Neuronal stem cell (in vitro differentiated cells): ENCODE measurements around the gene BCL7B.

Experiments used
- DNase-seq: peaks from one replicate; pipeline ENCODE4 v3.0.0-alpha.2; 2013; ENCODE audit warnings: low spot score
- H2AFZ ChIP-seq: one replicate; pipeline ENCODE4 v1.6.1; 2013; ENCODE audit warnings: mild to moderate bottlenecking, low read length, inconsistent platforms
- H2AK5ac ChIP-seq: 2 replicates; pipeline ENCODE4 v1.6.1; 2013; ENCODE audit warnings: low read depth, mild to moderate bottlenecking, inconsistent platforms, low read length, moderate library complexity, mixed read lengths
- H2BK120ac ChIP-seq: 2 replicates; pipeline ENCODE4 v1.6.1; 2013; ENCODE audit warnings: low read depth, mild to moderate bottlenecking, inconsistent platforms, low read length, moderate library complexity, mixed read lengths
- H2BK12ac ChIP-seq: one replicate; pipeline ENCODE4 v1.6.1; 2013; ENCODE audit warnings: low read length, inconsistent platforms
- H2BK15ac ChIP-seq: 2 replicates; pipeline ENCODE4 v1.6.1; 2013; ENCODE audit warnings: mild to moderate bottlenecking, low read length, inconsistent platforms, mixed read lengths
- H2BK5ac ChIP-seq: one replicate; pipeline ENCODE4 v1.6.1; 2013; ENCODE audit warnings: inconsistent platforms, mild to moderate bottlenecking, low read length, moderate library complexity
- H3K14ac ChIP-seq: one replicate; pipeline ENCODE4 v1.6.1; 2013; ENCODE audit warnings: low read length, inconsistent platforms
- H3K18ac ChIP-seq: 2 replicates; pipeline ENCODE4 v1.6.1; 2013; ENCODE audit warnings: low read length, inconsistent platforms
- H3K23ac ChIP-seq: 2 replicates; pipeline ENCODE4 v1.6.1; 2013; ENCODE audit warnings: low read depth, mild to moderate bottlenecking, mixed read lengths, low read length, inconsistent platforms; ENCODE audit not compliant: poor library complexity
- H3K27ac ChIP-seq: replicated peaks from 3 replicates; pipeline ENCODE4 v1.5.1; 2013; ENCODE audit warnings: low read length, inconsistent platforms
- H3K27me3 ChIP-seq, 3 experiments: 2 replicates each; pipeline ENCODE4 v1.6.1; 2013; ENCODE audit warnings: low read length in 3 of 3, mild to moderate bottlenecking in 2 of 3, inconsistent platforms in 1 of 3, low read depth in 1 of 3, mixed read lengths in 1 of 3, moderate library complexity in 1 of 3; ENCODE audit not compliant: control insufficient read depth in 3 of 3, insufficient read depth in 3 of 3
- H3K36me3 ChIP-seq, 2 donors: replicated peaks in 1 of 2; 2 replicates each; pipeline ENCODE4 v1.6.1; 2013; ENCODE audit warnings: low read length in 2 of 2; ENCODE audit not compliant: control insufficient read depth in 2 of 2, insufficient read depth in 2 of 2
- H3K4ac ChIP-seq: 2 replicates; pipeline ENCODE4 v1.6.1; 2013; ENCODE audit warnings: inconsistent platforms, mild to moderate bottlenecking, low read length, moderate library complexity
- H3K4me1 ChIP-seq, 2 donors: 1 replicate in 1 of 2; 2 replicates in 1 of 2; pipeline ENCODE4 v1.6.1; 2013; ENCODE audit warnings: low read length in 2 of 2, low read depth in 1 of 2; ENCODE audit not compliant: control insufficient read depth in 2 of 2, insufficient read depth in 1 of 2
- H3K4me2 ChIP-seq: one replicate; pipeline ENCODE4 v1.6.1; 2013; ENCODE audit warnings: mild to moderate bottlenecking, low read length, inconsistent platforms; ENCODE audit not compliant: insufficient read depth, poor library complexity, severe bottlenecking
- H3K4me3 ChIP-seq, 2 donors: 2 replicates each; pipeline ENCODE4 v1.5.1; 2013; ENCODE audit warnings: low read length in 2 of 2, mild to moderate bottlenecking in 2 of 2, inconsistent platforms in 1 of 2, moderate library complexity in 1 of 2
- H3K79me1 ChIP-seq: one replicate; pipeline ENCODE4 v1.6.1; 2013; ENCODE audit warnings: low read depth, mild to moderate bottlenecking, inconsistent platforms, low read length, moderate library complexity
- H3K9ac ChIP-seq: one replicate; pipeline ENCODE4 v1.6.1; 2013; ENCODE audit warnings: mild to moderate bottlenecking, low read depth, low read length, inconsistent platforms; ENCODE audit not compliant: poor library complexity
- H3K9me3 ChIP-seq, 2 donors: replicated peaks in 1 of 2; 2 replicates each; pipeline versions ENCODE3 to v1.6.1; 2013; ENCODE audit warnings: low read length in 2 of 2, mild to moderate bottlenecking in 2 of 2, inconsistent platforms in 1 of 2, low read depth in 1 of 2, mixed read lengths in 1 of 2, moderate library complexity in 1 of 2; ENCODE audit not compliant: control insufficient read depth in 2 of 2, insufficient read depth in 1 of 2
- H4K8ac ChIP-seq: one replicate; pipeline ENCODE4 v1.6.1; 2013; ENCODE audit warnings: low read depth, mild to moderate bottlenecking, inconsistent platforms, low read length, moderate library complexity
- H4K91ac ChIP-seq: one replicate; pipeline ENCODE4 v1.6.1; 2013; ENCODE audit warnings: low read length, low read depth, mild to moderate bottlenecking, inconsistent platforms; ENCODE audit not compliant: poor library complexity
- WGBS, 2 donors: extraction: QIAGEN DNeasy Blood & Tissue Kit; methylation state at CpG; one replicate each; pipeline ENCODE4 v1.1.7; 2013; ENCODE audit warnings: missing lambda C conversion rate in 2 of 2, mixed read lengths in 1 of 2; ENCODE audit not compliant: insufficient read length in 2 of 2, insufficient replicate concordance in 1 of 2; ENCODE audit errors: extremely low coverage in 2 of 2; 5-methylcytosine and 5-hydroxymethylcytosine counted together

Gene BCL7B

DNA sequence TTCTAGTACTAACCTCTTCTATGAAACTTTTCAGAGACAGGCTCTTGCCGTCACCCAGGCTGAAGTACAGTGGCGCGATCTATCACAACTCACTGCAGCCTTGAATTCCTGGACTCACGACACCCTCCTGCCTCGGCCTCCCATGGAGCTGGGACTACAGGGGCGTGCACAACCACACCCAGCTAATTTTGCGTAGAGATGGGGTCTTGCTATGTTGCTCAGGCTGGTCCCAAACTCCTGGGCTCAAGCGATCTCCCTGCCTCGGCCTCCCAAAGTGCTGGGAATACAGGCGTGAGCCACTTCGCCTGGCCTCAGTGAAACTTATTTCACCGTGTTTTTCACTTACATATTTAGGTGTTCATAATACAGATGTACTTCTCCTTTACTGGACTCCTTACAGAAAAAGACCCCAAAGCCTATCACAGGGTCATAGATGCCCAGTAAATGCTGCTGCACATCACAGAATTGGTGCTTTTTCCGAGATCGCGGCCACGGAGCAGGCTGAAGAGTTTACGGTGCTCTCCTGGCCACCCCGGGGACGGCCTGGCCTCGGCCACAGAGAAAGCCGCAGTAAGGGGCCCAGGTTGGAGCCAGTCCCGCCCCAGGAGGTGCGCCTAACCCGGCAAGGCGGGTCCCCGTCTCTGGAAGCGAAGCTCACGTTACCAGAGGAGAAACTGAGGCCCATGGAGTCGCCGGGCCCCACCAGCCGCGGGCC lies 20.3 kb upstream of the BCL7B start:
- Histone ChIP-seq H3K4me3 (peak overlapping the region; percentile 69 to 97), H3K9me3 (no peaks in the 10 kb centered on the region), H3K9ac (peak overlapping the region; percentile 98), H3K27ac (peak overlapping the region; percentile 72), H2BK5ac (peak overlapping the region; percentile 93), H2BK15ac (peak overlapping the region; percentile 78), H2BK12ac (no peak overlapping the region), H3K4me1 (peaks cover 12 to 13% of the 10 kb centered on the region in 2 donors), H3K4me2 (peak overlapping the region; percentile 66), H3K27me3 (no peaks in the 10 kb centered on the region), H3K18ac (peak overlapping the region; percentile 98), H3K79me1 (peaks cover 8% of the 10 kb centered on the region), H4K91ac (no peak overlapping the region), H2AFZ (peak overlapping the region; percentile 87), H4K8ac (no peak overlapping the region), H3K14ac (peak overlapping the region; percentile 84), H2BK120ac (peak overlapping the region; percentile 67), H3K36me3 (peaks cover 20 to 38% of the 10 kb centered on the region in 2 donors), H2AK5ac (peak overlapping the region; percentile 100), H3K4ac (peak overlapping the region; percentile 84), H3K23ac (peak overlapping the region; percentile 99)
- no CpG with 5 or more reads among the region's 32 CpGs for WGBS, 2 donors
- no peak for DNase-seq

- Histone ChIP-seq H3K36me3 (peaks cover 43 to 78% of the 10 kb centered on the region in 2 donors), H2BK15ac (no peak overlapping the region), H3K27me3 (no peaks in the 10 kb centered on the region), H3K9ac (no peak overlapping the region), H3K4me2 (no peak overlapping the region), H2AK5ac (no peak overlapping the region), H3K4ac (no peak overlapping the region), H3K18ac (no peak overlapping the region), H2AFZ (no peak overlapping the region), H3K9me3 (no peaks in the 10 kb centered on the region), H4K8ac (no peak overlapping the region), H2BK120ac (no peak overlapping the region), H3K4me1 (peaks cover 5 to 6% of the 10 kb centered on the region in 2 donors), H3K4me3 (no peak overlapping the region), H2BK12ac (no peak overlapping the region), H3K27ac (no peak overlapping the region), H3K79me1 (peaks cover 8% of the 10 kb centered on the region), H3K23ac (no peak overlapping the region), H4K91ac (no peak overlapping the region), H3K14ac (no peak overlapping the region), H2BK5ac (no peak overlapping the region)
- DNase-seq: no peak
- WGBS, 2 donors: no CpG with 5 or more reads among the region's 11 CpGs
These were observed 16.3 kb upstream of the BCL7B start for GRCh38 chr7:73573791-73574190.

- no peak overlapping the region for H3K4ac ChIP-seq
- DNase-seq: no peak
- H3K9me3 ChIP-seq: no peaks in the 10 kb centered on the region
- H3K36me3 ChIP-seq: peaks cover 43 to 78% of the 10 kb centered on the region in 2 donors
- H3K79me1 ChIP-seq: peaks cover 8% of the 10 kb centered on the region
- no peaks in the 10 kb centered on the region for H3K27me3 ChIP-seq
- no CpG with 5 or more reads among the region's 9 CpGs for WGBS, 2 donors
- no peak overlapping the region for H2BK5ac ChIP-seq
- H3K14ac ChIP-seq: no peak overlapping the region
- no peak overlapping the region for H4K91ac ChIP-seq
- H2BK15ac ChIP-seq: no peak overlapping the region
- no peak overlapping the region for H3K27ac ChIP-seq
- peaks cover 5 to 6% of the 10 kb centered on the region in 2 donors for H3K4me1 ChIP-seq
- no peak overlapping the region for H2AK5ac ChIP-seq
- no peak overlapping the region for H3K4me3 ChIP-seq
- no peak overlapping the region for H2BK12ac ChIP-seq
- no peak overlapping the region for H3K23ac ChIP-seq
- no peak overlapping the region for H2AFZ ChIP-seq
- no peak overlapping the region for H3K9ac ChIP-seq
- H3K4me2 ChIP-seq: no peak overlapping the region
- no peak overlapping the region for H4K8ac ChIP-seq
- no peak overlapping the region for H2BK120ac ChIP-seq
- H3K18ac ChIP-seq: no peak overlapping the region
These were observed 15.8 kb upstream of the BCL7B start for GRCh38 chr7:73573276-73573675.

- no peak overlapping the region for H4K91ac ChIP-seq
- H2BK12ac ChIP-seq: no peak overlapping the region
- H3K9ac ChIP-seq: no peak overlapping the region
- H3K27me3 ChIP-seq: no peaks in the 10 kb centered on the region
- H3K23ac ChIP-seq: no peak overlapping the region
- no peak overlapping the region for H3K4me2 ChIP-seq
- H2BK120ac ChIP-seq: no peak overlapping the region
- H2AK5ac ChIP-seq: no peak overlapping the region
- no CpG with 5 or more reads among the region's 6 CpGs for WGBS, 2 donors
- H4K8ac ChIP-seq: no peak overlapping the region
- DNase-seq: no peak
- peaks cover 43 to 78% of the 10 kb centered on the region in 2 donors for H3K36me3 ChIP-seq
- no peaks in the 10 kb centered on the region for H3K9me3 ChIP-seq
- H3K18ac ChIP-seq: no peak overlapping the region
- no peak overlapping the region for H2BK5ac ChIP-seq
- H2AFZ ChIP-seq: no peak overlapping the region
- H3K14ac ChIP-seq: no peak overlapping the region
- no peak overlapping the region for H3K27ac ChIP-seq
- no peak overlapping the region for H3K4ac ChIP-seq
- H3K4me1 ChIP-seq: peaks cover 5 to 6% of the 10 kb centered on the region in 2 donors
- no peak overlapping the region for H3K4me3 ChIP-seq
- H3K79me1 ChIP-seq: peaks cover 6% of the 10 kb centered on the region
- no peak overlapping the region for H2BK15ac ChIP-seq
These were observed 15.3 kb upstream of the BCL7B start for GRCh38 chr7:73572767-73573186.
